ENCODE measurements around the gene EHMT1.

DNA sequence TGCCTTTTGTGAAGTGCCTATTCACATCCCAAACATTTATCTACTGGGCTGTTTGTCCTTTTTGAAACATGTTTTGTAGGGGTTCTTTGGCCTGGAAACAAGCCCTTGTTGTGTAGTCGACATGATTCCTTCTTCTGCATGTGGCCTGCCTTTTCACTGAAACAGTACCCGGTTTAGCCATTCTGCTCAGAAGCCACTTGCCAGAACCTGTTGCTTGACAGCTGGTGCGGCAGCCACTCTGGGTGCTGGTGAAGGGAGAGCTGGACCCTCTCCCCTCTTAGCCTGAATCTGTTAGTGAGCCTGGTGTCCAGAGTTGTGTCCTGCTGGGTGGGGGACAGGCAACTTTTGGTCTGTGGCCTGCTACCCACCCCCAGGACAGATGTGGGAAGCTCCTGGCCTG, 129.9 kb downstream of the EHMT1 start:
- TF ChIP-seq CTCF (IDR thresholded peaks at IDR 0.05; ENCODE audit: insufficient read depth, low read length, poor library complexity, severe bottlenecking) (no peak), EZH2phosphoT487 (conservative IDR thresholded peaks at IDR 0.05; ENCODE audit: low read length) (no peak)

Data from SU-DHL-6 (cell line).